Measurements from ENCODE around the gene CSK. TPM values are rescaled to one million over a fixed set of nuclear protein-coding genes. Genes with fewer than 3 reads are reported as not detected.

Gene CSK
- total RNA-seq, 1 donor from 2014 or later: 34.0 TPM

GRCh38 chr15:74825866-74826265 is 44.0 kb downstream of the CSK start:
- no peaks in the 10 kb centered on the region for H3K36me3 ChIP-seq
- intact Hi-C loops (cut with micrococcal nuclease): no loop called here
- H3K9me3 ChIP-seq (replicated peaks): no peaks in the 10 kb centered on the region
- no peak for DNase-seq
- TF ChIP-seq CTCF (IDR thresholded peaks at IDR 0.05; ENCODE audit: borderline replicate concordance): no peak
- peaks cover 47% of the 10 kb centered on the region for H3K27me3 ChIP-seq (ENCODE audit: low read depth)
- peaks cover 10% of the 10 kb centered on the region for H3K4me1 ChIP-seq
- H3K4me3 ChIP-seq: no peak overlapping the region
- no peak overlapping the region for H3K27ac ChIP-seq (replicated peaks)

DNA sequence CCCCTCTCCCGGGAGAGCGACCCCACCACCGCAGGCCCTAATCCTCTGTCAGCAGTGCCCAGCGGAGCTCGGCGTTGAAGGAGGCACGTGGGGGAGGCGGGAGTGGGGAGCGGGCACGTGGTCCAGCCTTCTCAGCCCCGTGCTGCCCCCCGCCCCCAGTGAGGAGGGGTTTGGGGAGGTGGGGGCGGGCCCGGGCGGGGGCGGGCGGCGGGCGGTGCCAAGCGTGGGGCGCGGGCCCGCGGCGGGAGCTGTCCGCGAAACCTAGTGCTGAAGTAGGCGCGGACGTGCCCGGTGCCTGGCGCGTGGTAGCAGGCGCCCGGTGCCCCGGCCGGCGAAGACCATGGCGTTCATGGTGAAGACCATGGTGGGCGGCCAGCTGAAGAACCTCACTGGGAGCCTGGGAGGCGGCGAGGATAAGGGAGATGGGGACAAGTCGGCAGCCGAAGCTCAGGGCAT is 44.5 kb downstream of the CSK start, which contains the start of gene CPLX3:
Gene CPLX3 (plus strand): TSS at position 264 of the 456 bp plus-strand sequence. CDS start 77 bp downstream, at position 341.
- no peak for DNase-seq
- H3K27ac ChIP-seq (replicated peaks): no peak within 1 kb of the TSS
- intact Hi-C loops (cut with micrococcal nuclease): no loop called here

GRCh38 chr15:74826921-74827320 is 45.0 kb downstream of the CSK start:
- Histone ChIP-seq H3K27me3 (ENCODE audit: low read depth) (peaks cover 47% of the 10 kb centered on the region), H3K27ac (replicated peaks) (no peak overlapping the region), H3K4me1 (peaks cover 20% of the 10 kb centered on the region), H3K9me3 (replicated peaks) (no peaks in the 10 kb centered on the region), H3K36me3 (no peaks in the 10 kb centered on the region), H3K4me3 (no peak overlapping the region)
- DNase-seq: no peak
- intact Hi-C loops (cut with micrococcal nuclease): no loop called here
- TF ChIP-seq CTCF (IDR thresholded peaks at IDR 0.05; ENCODE audit: borderline replicate concordance): no peak

More for the DNA sequence above, 44.5 kb downstream of the CSK start, which contains the start of gene CPLX3:
- Histone ChIP-seq H3K36me3 (no peaks in the 10 kb centered on the region), H3K9me3 (replicated peaks) (no peaks in the 10 kb centered on the region), H3K27me3 (ENCODE audit: low read depth) (peaks cover 47% of the 10 kb centered on the region), H3K4me1 (peaks cover 15% of the 10 kb centered on the region), H3K4me3 (no peak within 1 kb of the TSS)
- no peak for TF ChIP-seq CTCF (IDR thresholded peaks at IDR 0.05; ENCODE audit: borderline replicate concordance)

DNA sequence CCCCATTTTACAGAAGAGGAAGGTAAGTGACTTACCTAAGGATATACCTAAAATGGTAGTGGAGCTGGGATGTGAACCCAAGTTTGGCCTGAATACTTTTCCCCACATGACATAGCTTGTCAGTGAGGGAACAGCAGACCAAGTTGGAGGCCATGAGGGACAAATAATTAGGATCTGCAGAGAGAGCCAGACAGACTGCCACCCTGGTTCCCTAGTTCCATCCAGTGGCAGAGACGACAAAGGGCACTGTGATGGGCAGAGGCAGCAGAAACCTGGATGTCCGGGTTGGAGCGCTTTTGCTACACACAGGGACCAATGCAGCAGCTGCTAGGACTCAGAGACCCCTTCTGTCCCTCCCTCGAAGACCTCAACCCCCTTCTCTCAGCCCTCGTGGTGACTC is 45.7 kb downstream of the CSK start:
- intact Hi-C loops (cut with micrococcal nuclease): no loop called here
- TF ChIP-seq CTCF (IDR thresholded peaks at IDR 0.05; ENCODE audit: borderline replicate concordance): no peak
- Histone ChIP-seq H3K27me3 (ENCODE audit: low read depth) (peaks cover 47% of the 10 kb centered on the region), H3K4me3 (no peak overlapping the region), H3K4me1 (peaks cover 24% of the 10 kb centered on the region), H3K9me3 (replicated peaks) (no peaks in the 10 kb centered on the region), H3K27ac (replicated peaks) (no peak overlapping the region), H3K36me3 (no peaks in the 10 kb centered on the region)
- DNase-seq: no peak

GRCh38 chr15:74828835-74829234 is 47.0 kb downstream of the CSK start:
- Histone ChIP-seq H3K9me3 (replicated peaks) (no peaks in the 10 kb centered on the region), H3K27ac (replicated peaks) (no peak overlapping the region), H3K4me3 (no peak overlapping the region), H3K27me3 (ENCODE audit: low read depth) (peaks cover 47% of the 10 kb centered on the region), H3K4me1 (peaks cover 24% of the 10 kb centered on the region), H3K36me3 (no peaks in the 10 kb centered on the region)
- intact Hi-C loops (cut with micrococcal nuclease): no loop called here
- DNase-seq: no peak
- no peak for TF ChIP-seq CTCF (IDR thresholded peaks at IDR 0.05; ENCODE audit: borderline replicate concordance)

All from left ventricle myocardium inferior (tissue), 1 donor.